Hematopoietic multipotent progenitor cell treated with erythropoietin and hydrocortisone succinate and interleukin-3 and kit ligand, for 15 days (in vitro differentiated cells): Measurements from ENCODE around the gene FKBP4.

ENCODE experiments used
- DNase-seq: peaks from one replicate; pipeline ENCODE4 v3.0.0-alpha.2; 2015; ENCODE audit warnings: low spot score

FKBP4 gene

DNA sequence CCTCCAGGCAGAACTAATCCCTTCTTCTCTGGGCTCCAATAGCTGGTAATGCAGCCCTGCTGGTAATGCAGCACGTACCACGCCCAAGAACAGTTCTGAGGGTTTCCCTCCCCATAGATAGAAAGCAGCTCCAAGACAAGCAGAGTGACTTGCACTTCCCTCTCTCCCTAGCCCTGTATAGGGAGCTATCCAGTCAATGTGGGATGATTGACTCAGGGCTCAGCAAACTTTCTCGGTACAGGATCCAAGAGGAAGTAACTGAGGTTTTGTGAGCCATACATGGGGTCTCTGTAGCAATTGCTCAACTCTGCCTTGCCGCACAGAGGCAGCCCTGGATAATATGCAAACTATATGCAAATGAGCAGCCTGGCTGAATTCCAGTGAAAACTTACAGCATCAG, 15.5 kb upstream of the FKBP4 start:
- DNase-seq: no peak

DNA sequence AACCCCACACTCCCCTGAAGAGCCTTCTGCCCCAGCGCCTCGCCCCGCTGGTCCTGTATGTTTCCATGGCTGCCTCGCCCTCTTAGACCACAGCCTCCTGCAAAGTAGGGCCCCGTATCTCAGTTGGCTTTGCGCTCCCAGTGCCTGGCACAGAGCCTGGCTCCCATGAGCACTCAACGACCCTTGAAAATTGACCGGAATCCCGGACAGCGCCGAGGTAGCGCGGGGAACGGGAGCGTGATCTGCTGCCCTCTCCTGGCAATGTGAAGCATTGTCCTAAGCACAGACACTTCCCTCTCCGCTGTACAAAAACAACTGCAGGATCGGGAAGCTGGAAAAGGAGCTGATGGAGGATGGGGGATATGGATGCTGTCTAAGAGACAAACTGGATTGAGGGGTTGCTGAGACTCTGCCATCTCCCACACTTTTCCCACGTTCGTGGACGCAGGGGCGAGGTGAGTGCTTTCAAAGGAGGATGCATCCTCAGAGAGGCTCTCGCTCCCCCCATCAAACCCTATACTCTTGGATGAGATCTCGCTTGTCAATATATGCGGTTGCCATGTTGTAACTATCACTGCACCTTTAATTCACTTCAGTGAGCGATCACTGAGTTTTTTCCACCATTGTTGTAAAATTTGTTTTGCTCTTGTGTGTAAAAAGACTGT, 10.7 kb upstream of the FKBP4 start:
- DNase-seq: peak; percentile 57

DNA sequence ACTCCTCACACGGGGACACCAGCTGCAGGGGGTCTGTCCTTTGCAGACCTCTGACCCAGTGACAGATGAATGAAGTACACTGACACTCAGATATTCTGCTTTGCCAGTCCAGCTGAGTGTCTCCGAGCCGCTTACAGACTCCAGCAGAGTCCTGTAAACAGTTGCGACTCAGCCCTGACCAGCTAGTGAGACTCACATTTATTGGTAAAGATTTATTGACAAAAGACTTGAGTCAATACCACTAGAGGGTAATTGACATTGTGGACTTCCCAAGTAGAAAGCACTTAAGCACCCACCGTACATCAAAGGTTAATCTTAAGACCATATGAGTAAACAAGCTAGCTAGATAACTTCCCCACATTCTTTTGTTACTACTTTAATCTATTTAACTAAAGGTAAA, 9.8 kb upstream of the FKBP4 start:
- DNase-seq: no peak

GRCh38 chr12:2791089-2791488, 3.7 kb upstream of the FKBP4 start:
- no peak for DNase-seq

GRCh38 chr12:2792671-2793500, 1.9 kb upstream of the FKBP4 start:
- DNase-seq: no peak

DNA sequence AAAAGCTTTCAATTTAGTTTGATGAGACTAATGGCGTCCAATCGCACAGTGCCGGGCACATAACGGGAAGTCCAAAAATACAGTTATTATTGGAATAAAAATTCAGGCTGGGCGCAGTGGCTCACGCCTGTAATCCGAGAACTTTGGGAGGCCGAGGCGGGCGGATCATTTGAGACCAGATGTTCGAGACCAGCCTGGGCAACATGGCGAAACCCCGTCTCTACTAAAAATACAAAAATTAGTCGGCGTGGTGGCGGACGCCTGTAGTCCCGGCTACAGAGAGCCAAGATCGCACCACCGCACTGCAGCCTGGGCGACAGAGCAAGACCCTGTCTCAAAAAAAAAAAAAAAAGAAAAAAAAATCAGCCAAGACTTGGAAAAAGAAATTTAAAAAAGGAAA, 1.2 kb upstream of the FKBP4 start:
- DNase-seq: no peak

DNA sequence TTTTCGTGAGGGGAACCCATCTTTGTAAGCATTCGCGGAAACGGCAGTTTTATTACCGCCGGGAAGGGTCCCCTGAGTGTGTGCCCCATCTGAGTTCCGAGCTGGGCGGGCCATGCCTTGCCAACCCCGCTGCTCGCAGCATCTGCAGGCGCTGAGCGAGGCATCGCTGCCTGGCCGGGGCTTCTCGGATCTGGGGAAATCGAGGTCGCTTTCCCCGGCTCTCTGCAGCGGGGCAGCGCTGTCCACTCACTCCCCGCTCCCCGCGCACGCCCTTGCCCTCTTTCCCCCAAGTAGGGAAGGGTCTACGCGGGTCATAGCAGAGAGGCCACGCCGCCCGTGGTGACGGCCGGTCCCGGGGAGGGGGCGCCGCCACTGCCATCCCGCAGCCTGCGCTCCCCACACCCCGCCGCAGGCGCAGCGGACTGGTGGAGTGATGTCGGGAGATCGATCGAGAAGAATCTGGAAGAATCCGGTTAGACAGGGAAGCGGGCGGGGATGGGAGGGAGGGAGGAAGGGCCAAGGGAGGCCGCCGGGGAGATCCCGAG, 507 bp upstream of the FKBP4 start:
- DNase-seq: no peak

GRCh38 chr12:2795291-2796186, 769 bp downstream of the FKBP4 start:
- DNase-seq: peak; percentile 66

DNA sequence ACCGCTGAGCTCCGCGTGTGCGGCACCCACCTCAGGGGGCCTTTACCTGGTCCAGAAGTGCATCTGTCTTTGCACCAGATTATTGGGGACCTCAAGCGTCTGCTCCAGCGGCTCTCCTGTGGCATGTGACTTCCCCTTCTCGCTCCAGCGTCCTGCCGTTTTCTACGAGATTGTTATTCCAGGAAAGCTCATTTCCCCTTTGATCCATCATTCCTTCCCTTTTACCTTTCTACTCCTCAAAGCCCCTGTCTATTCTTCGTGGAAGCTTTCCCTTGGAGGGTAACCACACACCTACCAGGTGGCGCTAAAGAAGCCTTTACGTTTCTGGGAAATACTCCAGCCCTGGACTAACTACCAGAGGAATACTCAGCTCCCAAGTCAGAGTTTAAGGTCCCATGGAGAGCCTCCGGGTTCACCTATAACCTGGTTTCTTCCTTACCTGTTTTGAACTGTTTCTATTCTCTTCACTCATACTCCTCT, 1.5 kb downstream of the FKBP4 start:
- DNase-seq: no peak

DNA sequence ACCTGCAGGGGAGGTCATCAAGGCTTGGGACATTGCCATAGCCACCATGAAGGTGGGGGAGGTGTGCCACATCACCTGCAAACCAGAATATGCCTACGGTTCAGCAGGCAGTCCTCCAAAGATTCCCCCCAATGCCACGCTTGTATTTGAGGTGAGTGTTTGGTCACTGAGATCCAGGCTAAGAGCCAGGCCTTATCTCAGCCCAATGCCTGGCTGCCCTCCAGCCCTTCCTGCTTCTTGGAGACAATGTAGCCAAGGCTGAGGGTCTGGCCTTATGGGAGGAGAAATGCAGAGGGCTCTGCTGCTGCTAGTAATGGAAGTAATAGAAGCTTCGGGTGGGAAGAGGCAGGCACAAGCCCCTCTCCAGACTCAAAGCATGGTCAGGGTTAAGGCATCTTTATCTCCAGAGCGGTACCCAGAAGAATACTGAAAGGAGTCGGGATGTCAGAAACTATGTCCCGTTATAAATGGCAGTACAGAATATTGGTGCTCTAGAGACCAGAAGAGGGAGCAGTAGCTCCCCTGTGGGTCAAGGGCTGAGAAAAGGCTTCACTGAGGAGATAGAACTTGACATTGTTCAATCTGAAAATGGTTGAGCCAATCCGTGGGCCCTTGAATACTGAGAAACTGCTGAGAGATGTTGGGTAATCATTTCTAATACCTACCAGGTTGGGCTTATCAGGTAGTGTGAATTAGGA, 3.1 kb downstream of the FKBP4 start:
- no peak for DNase-seq

- DNase-seq: no peak
Measured at GRCh38 chr12:2800046-2800570, 5.3 kb downstream of the FKBP4 start.

DNA sequence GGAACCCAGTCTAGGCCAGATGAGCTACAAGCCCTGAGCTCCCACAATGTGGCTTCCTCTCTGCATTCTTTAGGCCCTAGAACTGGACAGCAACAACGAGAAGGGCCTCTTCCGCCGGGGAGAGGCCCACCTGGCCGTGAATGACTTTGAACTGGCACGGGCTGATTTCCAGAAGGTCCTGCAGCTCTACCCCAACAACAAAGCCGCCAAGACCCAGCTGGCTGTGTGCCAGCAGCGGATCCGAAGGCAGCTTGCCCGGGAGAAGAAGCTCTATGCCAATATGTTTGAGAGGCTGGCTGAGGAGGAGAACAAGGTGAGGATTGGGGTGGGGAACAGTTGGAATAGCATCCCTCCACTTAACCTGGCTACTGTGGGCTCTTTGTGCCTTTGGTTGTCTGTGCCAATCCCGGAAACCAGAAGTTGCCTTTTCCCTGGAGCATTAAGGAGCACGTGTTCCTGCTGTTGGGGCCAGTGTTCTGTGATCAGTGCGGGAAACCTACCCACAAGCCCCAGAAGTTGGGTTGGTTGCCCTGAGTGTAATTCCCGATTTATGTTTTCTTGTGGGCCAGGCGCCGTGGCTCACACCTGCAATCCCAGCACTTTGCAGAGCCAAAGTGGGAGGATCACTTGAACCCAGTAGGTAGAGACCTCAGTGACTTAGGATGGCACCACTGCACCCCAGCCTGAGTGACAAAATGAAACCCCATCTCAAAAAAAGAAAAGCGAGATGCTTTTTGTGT, 6.4 kb downstream of the FKBP4 start:
- no peak for DNase-seq

GRCh38 chr12:2803635-2804392, 9.0 kb downstream of the FKBP4 start:
- DNase-seq: no peak

DNA sequence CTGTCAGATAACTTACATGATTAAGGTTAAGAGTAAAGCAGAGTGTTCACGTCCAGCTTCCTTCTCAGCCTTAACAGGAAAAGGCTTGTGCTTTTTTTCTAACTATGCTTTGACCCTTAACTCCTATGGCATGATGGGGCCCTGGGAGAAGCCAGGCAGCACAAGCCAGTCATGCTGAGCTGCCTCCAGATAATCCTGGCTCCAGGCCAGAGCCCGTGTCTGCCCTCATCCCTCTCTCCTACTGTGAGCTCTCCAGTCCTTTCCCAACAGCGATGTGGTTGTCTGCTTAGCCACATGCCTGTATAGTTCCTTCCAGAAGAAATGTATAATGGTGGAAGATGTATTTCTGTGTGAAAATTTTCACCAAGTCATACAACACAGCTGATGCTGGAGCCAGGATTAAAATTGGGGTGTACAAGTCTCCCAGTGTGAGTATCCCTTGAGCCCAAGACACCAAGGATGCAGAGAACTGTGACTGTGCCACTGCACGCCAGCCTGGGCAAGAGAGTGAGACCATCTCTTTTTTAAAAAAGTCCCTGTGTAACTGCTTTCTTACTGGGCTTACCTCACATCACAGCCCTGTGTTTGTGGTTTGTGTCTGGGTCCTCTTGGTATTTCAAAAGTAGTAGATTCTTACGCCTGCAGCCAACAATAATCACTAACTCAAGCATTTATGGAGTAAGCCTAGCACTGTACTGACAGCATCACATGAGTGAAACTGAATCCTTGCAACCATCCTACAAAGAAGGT, 9.8 kb downstream of the FKBP4 start:
- DNase-seq: no peak

DNA sequence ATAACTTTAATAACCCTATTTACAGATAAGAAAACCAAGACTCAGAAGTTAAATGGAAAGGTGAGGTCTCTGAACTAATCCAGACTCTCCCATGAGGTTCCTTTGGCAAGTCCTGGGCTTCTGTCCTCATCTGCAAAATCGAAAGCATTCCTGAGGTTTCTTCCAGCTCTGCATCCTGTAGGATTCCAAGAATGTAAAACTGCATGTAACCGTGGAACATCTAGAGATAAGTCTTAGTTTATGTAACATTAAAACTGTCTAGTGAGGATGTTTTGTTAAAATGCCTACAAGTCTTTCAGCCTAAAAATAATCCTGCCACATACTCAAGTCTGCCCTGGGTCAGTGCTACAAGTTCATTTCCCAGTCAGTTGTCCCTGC, 10.4 kb downstream of the FKBP4 start:
- DNase-seq: no peak

DNA sequence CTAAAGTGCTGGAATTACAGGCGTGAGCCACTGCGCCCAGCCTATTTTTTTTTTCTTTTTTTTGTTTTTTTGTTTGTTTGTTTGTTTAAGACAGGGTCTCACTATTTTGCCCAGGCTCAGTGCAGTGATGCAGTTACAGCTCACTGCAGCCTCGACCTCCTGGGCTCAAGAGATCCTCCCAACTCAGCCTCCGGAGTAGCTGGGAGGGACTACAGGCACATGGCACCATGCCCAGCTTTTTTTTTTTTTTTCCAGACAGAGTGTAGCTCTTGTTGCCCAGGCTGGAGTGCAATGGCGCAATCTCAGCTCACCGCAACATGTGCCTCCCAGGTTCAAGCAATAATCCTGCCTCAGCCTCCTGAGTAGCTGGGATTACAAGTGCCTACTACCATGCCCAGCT, 11.9 kb downstream of the FKBP4 start:
- DNase-seq: no peak

DNA sequence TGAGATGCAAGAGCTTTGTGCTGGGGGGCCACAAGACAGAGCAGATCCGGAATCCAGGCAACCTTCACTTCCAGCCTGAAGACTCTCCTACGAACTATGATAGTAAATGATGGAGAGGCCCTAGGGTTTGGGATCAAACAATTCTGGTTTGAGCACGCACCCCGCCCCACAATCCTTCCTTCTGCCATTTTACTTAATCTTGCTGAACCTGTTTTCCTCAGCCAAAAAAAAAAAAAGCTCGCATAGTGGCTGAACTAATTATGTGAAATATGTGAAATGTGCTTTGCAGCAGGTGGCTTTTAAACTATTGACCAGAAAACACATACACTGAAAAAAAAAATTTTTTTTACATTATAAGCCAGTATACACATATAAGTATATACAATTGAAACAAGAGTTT, 17.0 kb downstream of the FKBP4 start:
- no peak for DNase-seq

DNA sequence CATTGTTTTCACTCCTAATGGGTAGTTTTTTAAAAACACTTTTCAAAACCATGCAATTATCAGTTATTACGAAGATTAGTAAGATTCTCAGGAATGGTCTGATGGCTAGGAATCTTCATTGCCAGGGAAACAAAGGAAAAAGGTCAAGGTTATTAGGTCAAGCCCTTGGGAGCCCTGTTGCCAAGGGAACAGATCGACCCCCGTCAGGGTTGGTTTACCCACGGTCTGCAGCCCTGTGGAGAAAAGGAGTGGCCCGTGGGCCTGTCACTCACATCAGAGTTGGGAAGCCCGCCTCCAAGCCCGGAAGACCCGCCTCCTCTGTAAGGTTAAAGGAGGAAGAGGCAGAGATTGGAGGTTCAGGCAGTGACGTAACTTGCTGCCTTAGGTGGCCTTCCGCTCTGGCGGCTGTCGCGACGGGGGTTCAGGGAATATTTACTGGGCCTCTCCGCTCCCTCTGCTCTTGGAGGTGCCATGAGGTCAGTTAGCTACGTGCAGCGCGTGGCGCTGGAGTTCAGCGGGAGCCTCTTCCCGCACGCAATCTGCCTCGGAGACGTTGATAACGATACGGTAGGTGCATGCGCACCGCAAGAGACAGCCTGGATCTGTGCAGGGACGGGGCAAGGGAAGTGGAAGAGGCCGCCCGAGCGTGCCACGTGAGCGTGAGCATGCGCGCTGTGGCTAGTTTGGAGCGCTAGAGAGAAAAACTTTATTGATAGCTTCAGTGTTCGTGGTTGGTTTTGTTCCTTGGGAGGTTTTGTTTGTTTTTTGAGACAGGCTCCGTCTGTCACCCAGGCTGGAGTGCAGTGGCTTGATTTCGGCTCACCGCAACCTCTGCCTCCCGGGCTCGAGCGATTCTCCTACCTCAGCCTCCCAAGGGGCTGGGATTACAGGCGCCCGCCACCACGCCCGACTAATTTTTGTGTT, 17.8 kb downstream of the FKBP4 start, which contains the start of gene ITFG2:
Gene ITFG2, plus strand, starts transcription at position 379 of the 924 bp plus-strand sequence. Its CDS starts 93 bp downstream, at position 472.
- peak; percentile 97 for DNase-seq
